ENCODE measurements around the gene SLC28A3.

- TF ChIP-seq, protein P1, sequence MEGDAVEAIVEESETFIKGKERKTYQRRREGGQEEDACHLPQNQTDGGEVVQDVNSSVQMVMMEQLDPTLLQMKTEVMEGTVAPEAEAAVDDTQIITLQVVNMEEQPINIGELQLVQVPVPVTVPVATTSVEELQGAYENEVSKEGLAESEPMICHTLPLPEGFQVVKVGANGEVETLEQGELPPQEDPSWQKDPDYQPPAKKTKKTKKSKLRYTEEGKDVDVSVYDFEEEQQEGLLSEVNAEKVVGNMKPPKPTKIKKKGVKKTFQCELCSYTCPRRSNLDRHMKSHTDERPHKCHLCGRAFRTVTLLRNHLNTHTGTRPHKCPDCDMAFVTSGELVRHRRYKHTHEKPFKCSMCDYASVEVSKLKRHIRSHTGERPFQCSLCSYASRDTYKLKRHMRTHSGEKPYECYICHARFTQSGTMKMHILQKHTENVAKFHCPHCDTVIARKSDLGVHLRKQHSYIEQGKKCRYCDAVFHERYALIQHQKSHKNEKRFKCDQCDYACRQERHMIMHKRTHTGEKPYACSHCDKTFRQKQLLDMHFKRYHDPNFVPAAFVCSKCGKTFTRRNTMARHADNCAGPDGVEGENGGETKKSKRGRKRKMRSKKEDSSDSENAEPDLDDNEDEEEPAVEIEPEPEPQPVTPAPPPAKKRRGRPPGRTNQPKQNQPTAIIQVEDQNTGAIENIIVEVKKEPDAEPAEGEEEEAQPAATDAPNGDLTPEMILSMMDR (IDR thresholded peaks at IDR 0.05): no peak
- TF ChIP-seq POLR2AphosphoS5 (IDR thresholded peaks at IDR 0.05): no peak
These were observed 98.7 kb downstream of the SLC28A3 start for GRCh38 chr9:84241817-84242373.

Data from suprapubic skin (tissue), 3 donors.